Choroid plexus epithelial cell (primary cell): ENCODE data around the gene PIP4K2B.

Experiments used
- DNase-seq: peaks from one replicate; pipeline ENCODE4 v3.0.0-alpha.2; 2010; ENCODE audit warnings: low read depth
- H3K4me3 ChIP-seq: 2 replicates; pipeline ENCODE4 v1.5.1; 2011; ENCODE audit warnings: low read depth, mild to moderate bottlenecking, control low read depth, low read length, moderate library complexity
- TF ChIP-seq, protein P1 (sequence below): conservative IDR thresholded peaks from 2 replicates; pipeline ENCODE4 v1.5.1; 2011; ENCODE audit warnings: low read depth, mild to moderate bottlenecking, control low read depth, inconsistent platforms, low read length, moderate library complexity

Gene PIP4K2B

GRCh38 chr17:38743556-38744171 lies 55.7 kb downstream of the PIP4K2B start:
- TF ChIP-seq, protein P1, sequence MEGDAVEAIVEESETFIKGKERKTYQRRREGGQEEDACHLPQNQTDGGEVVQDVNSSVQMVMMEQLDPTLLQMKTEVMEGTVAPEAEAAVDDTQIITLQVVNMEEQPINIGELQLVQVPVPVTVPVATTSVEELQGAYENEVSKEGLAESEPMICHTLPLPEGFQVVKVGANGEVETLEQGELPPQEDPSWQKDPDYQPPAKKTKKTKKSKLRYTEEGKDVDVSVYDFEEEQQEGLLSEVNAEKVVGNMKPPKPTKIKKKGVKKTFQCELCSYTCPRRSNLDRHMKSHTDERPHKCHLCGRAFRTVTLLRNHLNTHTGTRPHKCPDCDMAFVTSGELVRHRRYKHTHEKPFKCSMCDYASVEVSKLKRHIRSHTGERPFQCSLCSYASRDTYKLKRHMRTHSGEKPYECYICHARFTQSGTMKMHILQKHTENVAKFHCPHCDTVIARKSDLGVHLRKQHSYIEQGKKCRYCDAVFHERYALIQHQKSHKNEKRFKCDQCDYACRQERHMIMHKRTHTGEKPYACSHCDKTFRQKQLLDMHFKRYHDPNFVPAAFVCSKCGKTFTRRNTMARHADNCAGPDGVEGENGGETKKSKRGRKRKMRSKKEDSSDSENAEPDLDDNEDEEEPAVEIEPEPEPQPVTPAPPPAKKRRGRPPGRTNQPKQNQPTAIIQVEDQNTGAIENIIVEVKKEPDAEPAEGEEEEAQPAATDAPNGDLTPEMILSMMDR, result no peak
- no peak overlapping the region for H3K4me3 ChIP-seq
- DNase-seq, result no peak

- no peak overlapping the region for H3K4me3 ChIP-seq
- TF ChIP-seq, protein P1, result no peak
- peak; percentile 96 for DNase-seq
Measured at GRCh38 chr17:38742411-38743308, 56.7 kb downstream of the PIP4K2B start.

GRCh38 chr17:38741921-38742410 lies 57.4 kb downstream of the PIP4K2B start:
- DNase-seq, result no peak
- TF ChIP-seq, protein P1, result no peak
- no peak overlapping the region for H3K4me3 ChIP-seq

DNA sequence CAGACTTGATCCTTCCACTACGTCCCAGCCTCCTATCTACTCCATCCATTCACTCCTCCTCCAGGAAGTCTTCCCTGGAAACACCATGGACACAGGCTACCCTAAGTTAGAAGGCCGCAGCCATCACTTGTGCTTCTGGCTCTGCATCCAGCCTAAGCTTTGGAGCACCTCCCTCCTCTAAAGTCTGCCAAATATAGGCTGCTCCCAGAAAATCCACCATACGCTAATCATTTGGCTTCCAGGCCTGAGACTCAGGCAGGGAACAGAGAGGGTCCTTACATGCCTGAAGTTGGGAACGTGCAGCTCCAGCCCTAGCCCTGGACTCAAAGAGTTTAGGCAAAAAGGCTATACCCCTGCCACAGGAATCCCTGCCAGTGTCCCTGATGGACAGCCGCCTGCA lies 57.9 kb downstream of the PIP4K2B start:
- H3K4me3 ChIP-seq, result no peak overlapping the region
- TF ChIP-seq, protein P1, result no peak
- DNase-seq, result no peak

DNA sequence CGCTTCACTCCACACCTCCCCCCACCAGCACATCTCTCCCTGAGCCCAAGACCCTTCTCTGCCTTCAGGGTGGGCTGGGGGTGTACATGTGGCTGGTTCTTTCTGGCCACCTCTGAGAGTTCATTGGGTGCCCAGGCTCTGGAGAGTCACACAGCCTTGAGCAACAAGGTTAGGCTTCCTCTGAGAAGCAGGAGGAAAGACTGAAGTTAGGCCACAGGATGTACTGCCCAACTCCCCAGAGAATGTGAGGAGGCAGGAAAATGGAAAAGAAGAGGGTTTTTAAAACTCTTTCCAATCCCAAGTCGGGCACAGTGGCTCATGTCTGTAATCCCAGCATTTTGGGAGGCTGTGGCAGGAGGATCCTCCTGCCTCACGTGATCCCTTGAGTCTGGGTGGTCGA lies 58.5 kb downstream of the PIP4K2B start:
- DNase-seq, result no peak
- TF ChIP-seq, protein P1, result no peak
- no peak overlapping the region for H3K4me3 ChIP-seq

GRCh38 chr17:38740044-38740443 lies 59.3 kb downstream of the PIP4K2B start:
- H3K4me3 ChIP-seq, result no peak overlapping the region
- no peak for DNase-seq
- TF ChIP-seq, protein P1, result no peak

- TF ChIP-seq, protein P1, result no peak
- DNase-seq, result no peak
- no peak overlapping the region for H3K4me3 ChIP-seq
Measured at GRCh38 chr17:38739305-38739704, 60.1 kb downstream of the PIP4K2B start.
